GM18517 (cell line): ENCODE measurements around the gene C8A.

Experiments used
- ATAC-seq: cut with Tn5 transposase; IDR thresholded peaks from one replicate; pipeline ENCODE4 v1.9.1; 2021; ENCODE audit warnings: mild to moderate bottlenecking, moderate library complexity; ENCODE audit not compliant: unreplicated experiment

C8A gene

GRCh38 chr1:56854521-56855099 lies at the start of gene C8A:
TSS of gene C8A (plus strand) at chr1:56854797. CDS start at chr1:56854902, 105 bp downstream.
- no peak for ATAC-seq

GRCh38 chr1:56806804-56807203 lies 47.8 kb upstream of the C8A start:
- ATAC-seq, result no peak

GRCh38 chr1:56808410-56808809 lies 46.2 kb upstream of the C8A start:
- ATAC-seq, result no peak

GRCh38 chr1:56811331-56811730 lies 43.3 kb upstream of the C8A start:
- ATAC-seq, result no peak

GRCh38 chr1:56814205-56814604 lies 40.4 kb upstream of the C8A start:
- no peak for ATAC-seq

GRCh38 chr1:56816264-56816663 lies 38.3 kb upstream of the C8A start:
- no peak for ATAC-seq

GRCh38 chr1:56816909-56817308 lies 37.7 kb upstream of the C8A start:
- ATAC-seq, result peak; percentile 68

GRCh38 chr1:56817716-56818463 lies 36.7 kb upstream of the C8A start:
- ATAC-seq, result no peak

- no peak for ATAC-seq
Measured at GRCh38 chr1:56819387-56819899, 35.2 kb upstream of the C8A start, which contains the start of gene FYB2. TSS of gene FYB2 (minus strand) at chr1:56819404. CDS start at chr1:56819290, 114 bp downstream.

- ATAC-seq, result peak; percentile 58
Measured at GRCh38 chr1:56820755-56821461, 33.7 kb upstream of the C8A start.

GRCh38 chr1:56821462-56821797 lies 33.2 kb upstream of the C8A start:
- ATAC-seq, result no peak

GRCh38 chr1:56824271-56824670 lies 30.3 kb upstream of the C8A start:
- ATAC-seq, result no peak

GRCh38 chr1:56824938-56825337 lies 29.7 kb upstream of the C8A start:
- ATAC-seq, result no peak

GRCh38 chr1:56825436-56825835 lies 29.2 kb upstream of the C8A start:
- ATAC-seq, result no peak

- ATAC-seq, result no peak
Measured at GRCh38 chr1:56827711-56828110, 26.9 kb upstream of the C8A start.

- no peak for ATAC-seq
Measured at GRCh38 chr1:56830052-56830451, 24.5 kb upstream of the C8A start.

GRCh38 chr1:56831871-56832693 lies 22.5 kb upstream of the C8A start:
- ATAC-seq, result peak; percentile 71

GRCh38 chr1:56833088-56833487 lies 21.5 kb upstream of the C8A start:
- ATAC-seq, result no peak

- no peak for ATAC-seq
Measured at GRCh38 chr1:56834137-56834900, 20.3 kb upstream of the C8A start.

GRCh38 chr1:56835657-56836056 lies 18.9 kb upstream of the C8A start:
- ATAC-seq, result no peak
